HG03045 (cell line): ENCODE results near the gene SPOCD1.

Experiments used
- ATAC-seq: cut with Tn5 transposase; IDR thresholded peaks from one replicate; pipeline ENCODE4 v1.9.1; 2021; ENCODE audit warnings: mild to moderate bottlenecking, moderate library complexity; ENCODE audit not compliant: unreplicated experiment

Gene SPOCD1

GRCh38 chr1:31801458-31801857 is 14.4 kb downstream of the SPOCD1 start:
- no peak for ATAC-seq

- no peak for ATAC-seq
These were observed 15.2 kb downstream of the SPOCD1 start for GRCh38 chr1:31800674-31800967.

- no peak for ATAC-seq
These were observed 15.7 kb downstream of the SPOCD1 start for GRCh38 chr1:31799895-31800673.

- ATAC-seq = no peak
These were observed 16.5 kb downstream of the SPOCD1 start for GRCh38 chr1:31799196-31799894.

GRCh38 chr1:31798433-31799195 is 17.2 kb downstream of the SPOCD1 start:
- no peak for ATAC-seq

GRCh38 chr1:31798086-31798432 is 17.8 kb downstream of the SPOCD1 start:
- no peak for ATAC-seq

GRCh38 chr1:31797216-31797615 is 18.6 kb downstream of the SPOCD1 start:
- ATAC-seq = no peak

GRCh38 chr1:31796707-31797106 is 19.1 kb downstream of the SPOCD1 start:
- ATAC-seq = no peak

GRCh38 chr1:31795801-31796621 is 19.8 kb downstream of the SPOCD1 start:
- no peak for ATAC-seq

- ATAC-seq = no peak
These were observed 20.6 kb downstream of the SPOCD1 start for GRCh38 chr1:31795096-31795675.

GRCh38 chr1:31793586-31794285 is 22.1 kb downstream of the SPOCD1 start:
- no peak for ATAC-seq

GRCh38 chr1:31793086-31793485 is 22.7 kb downstream of the SPOCD1 start:
- no peak for ATAC-seq

- no peak for ATAC-seq
These were observed 23.3 kb downstream of the SPOCD1 start for GRCh38 chr1:31792541-31792940.

GRCh38 chr1:31792116-31792515 is 23.7 kb downstream of the SPOCD1 start:
- ATAC-seq = no peak

- ATAC-seq = no peak
These were observed 24.5 kb downstream of the SPOCD1 start for GRCh38 chr1:31791131-31791858.

- no peak for ATAC-seq
These were observed 25.2 kb downstream of the SPOCD1 start for GRCh38 chr1:31790641-31791091.

GRCh38 chr1:31790140-31790539 is 25.7 kb downstream of the SPOCD1 start:
- no peak for ATAC-seq

- ATAC-seq = peak; percentile 53
These were observed 26.4 kb downstream of the SPOCD1 start for GRCh38 chr1:31789259-31790065.
